Sigmoid colon (tissue), 4 donors: ENCODE results near the gene TBXAS1.

Experiments used
- EP300 ChIP-seq, 4 donors: sonication (generic); formaldehyde crosslinking; IDR thresholded peaks; one replicate each; pipeline ENCODE4 v1.6.1; 2017; ENCODE audit warnings: antibody characterized with exemption in 4 of 4
- POLR2A ChIP-seq, 2 donors: fragments of 450-650 bp; IDR thresholded peaks; one replicate each; pipeline ENCODE4 v1.6.1; 2016; ENCODE audit warnings: antibody characterized with exemption in 2 of 2, mild to moderate bottlenecking in 2 of 2, moderate library complexity in 2 of 2
- POLR2AphosphoS5 ChIP-seq, 4 donors: sonication (generic); formaldehyde crosslinking; IDR thresholded peaks; one replicate each; pipeline ENCODE4 v1.6.1; 2017; ENCODE audit warnings: antibody characterized with exemption in 4 of 4

DNA sequence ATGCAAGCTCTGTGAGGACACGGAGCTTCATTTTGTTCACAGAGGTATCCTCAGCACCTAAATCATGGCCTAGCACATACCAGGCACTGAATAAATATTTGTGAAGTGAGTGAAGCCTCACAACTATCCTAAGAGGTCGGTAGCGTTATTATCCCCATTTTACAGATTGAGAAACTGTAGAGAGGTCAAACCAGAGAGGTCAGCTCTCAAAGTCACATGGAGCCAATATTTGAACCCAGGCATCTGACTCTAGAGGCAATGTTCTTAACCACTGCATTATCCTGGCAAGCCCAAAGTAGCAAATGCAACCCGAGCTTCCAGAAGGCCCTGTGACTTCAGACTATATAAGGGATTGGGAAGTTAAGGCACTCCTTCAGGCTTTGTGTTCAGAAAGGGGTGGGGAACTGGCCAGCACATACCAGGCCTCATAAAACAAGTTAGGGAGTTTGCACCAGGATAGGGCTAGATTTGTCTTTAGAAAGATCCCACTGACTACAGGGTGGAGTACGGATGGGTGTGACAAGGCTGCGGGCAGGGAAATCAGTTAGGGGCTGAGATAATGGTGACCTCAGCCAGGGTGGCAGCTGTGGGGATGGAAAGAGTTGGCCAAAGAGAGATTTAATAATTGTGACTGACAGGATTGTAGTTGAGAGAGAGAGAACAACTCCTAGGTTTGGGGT, 101.4 kb downstream of the TBXAS1 start:
- TF ChIP-seq EP300 (IDR thresholded peaks at IDR 0.05) (no peak), POLR2A (IDR thresholded peaks at IDR 0.05) (no peak), POLR2AphosphoS5 (IDR thresholded peaks at IDR 0.05) (no peak)
